IMR-90 (cell line): ENCODE measurements around the gene AFF2. TPM values are rescaled to one million over a fixed set of nuclear protein-coding genes. Genes with fewer than 3 reads are reported as not detected.

Experiments used
- ATAC-seq: fragments of 200-7000 bp; cut with Tn5 transposase; 2 replicates; pipeline ENCODE4 v1.9.1; 2020; ENCODE audit warnings: low read depth, mild to moderate bottlenecking, moderate library complexity
- BruUV-seq: library from RNA; stranded (reverse); fragments of 400-500 nt; replicated peaks from 2 replicates; lab custom pipeline; 2021; lab: Mats Ljungman, UMichigan
- CTCF ChIA-PET: fragments of 300-600 bp; formaldehyde crosslinking; extraction: SDS; loops from one replicate; lab custom pipeline; 2021; ENCODE audit warnings: antibody characterized with exemption; lab: Yijun Ruan, JAX
- POLR2A ChIA-PET: fragments of 300-600 bp; sonication (Branson Sonifier 250); formaldehyde crosslinking; loops from one replicate; lab custom pipeline; 2022; ENCODE audit warnings: antibody characterized with exemption; ENCODE audit not compliant: unreplicated experiment; lab: Charles Lee
- DNase-seq: peaks from one replicate; pipeline ENCODE4 v3.0.0; 2013
- H2AFZ ChIP-seq: replicated peaks from 2 replicates; pipeline ENCODE3; 2013; ENCODE audit warnings: low read length, mild to moderate bottlenecking; ENCODE audit not compliant: poor library complexity
- H2AK5ac ChIP-seq: 2 replicates; pipeline ENCODE4 v1.6.1; 2013; ENCODE audit warnings: low read depth, low read length, inconsistent platforms
- H2AK9ac ChIP-seq: replicated peaks from 2 replicates; pipeline ENCODE3; 2013; ENCODE audit warnings: mild to moderate bottlenecking, low read depth, low read length, moderate library complexity; ENCODE audit not compliant: poor library complexity
- H2BK120ac ChIP-seq: 2 replicates; pipeline ENCODE4 v1.6.1; 2013; ENCODE audit warnings: low read depth, low read length, inconsistent platforms
- H2BK15ac ChIP-seq: 3 replicates; pipeline ENCODE4 v1.6.1; 2013; ENCODE audit warnings: low read depth, low read length, inconsistent platforms
- H2BK20ac ChIP-seq: 2 replicates; pipeline ENCODE4 v1.6.1; 2013; ENCODE audit warnings: low read depth, mild to moderate bottlenecking, inconsistent platforms, low read length, moderate library complexity
- H2BK5ac ChIP-seq: 2 replicates; pipeline ENCODE4 v1.6.1; 2013; ENCODE audit warnings: mild to moderate bottlenecking, low read depth, low read length, inconsistent platforms; ENCODE audit not compliant: poor library complexity, severe bottlenecking
- H3K14ac ChIP-seq: replicated peaks from 2 replicates; pipeline ENCODE4 v1.6.1; 2013; ENCODE audit warnings: low read depth, low read length, inconsistent platforms
- H3K18ac ChIP-seq: 2 replicates; pipeline ENCODE4 v1.6.1; 2013; ENCODE audit warnings: low read depth, low read length, control low read depth
- H3K23ac ChIP-seq: 2 replicates; pipeline ENCODE4 v1.6.1; 2013; ENCODE audit warnings: low read depth, low read length, inconsistent platforms
- H3K27ac ChIP-seq: 2 replicates; pipeline ENCODE4 v1.5.1; 2013; ENCODE audit warnings: mild to moderate bottlenecking, control low read depth, low read length; ENCODE audit not compliant: insufficient read depth
- H3K27me3 ChIP-seq: 2 replicates; pipeline ENCODE4 v1.6.1; 2013; ENCODE audit warnings: low read length; ENCODE audit not compliant: control insufficient read depth, insufficient read depth
- H3K36me3 ChIP-seq: 2 replicates; pipeline ENCODE4 v1.6.1; 2013; ENCODE audit warnings: low read length, mixed read lengths; ENCODE audit not compliant: control insufficient read depth, insufficient read depth
- H3K4ac ChIP-seq: 2 replicates; pipeline ENCODE4 v1.6.1; 2013; ENCODE audit warnings: low read depth, low read length, inconsistent platforms
- H3K4me1 ChIP-seq: 2 replicates; pipeline ENCODE4 v1.6.1; 2013; ENCODE audit warnings: low read length, mixed read lengths; ENCODE audit not compliant: control insufficient read depth, insufficient read depth
- H3K4me2 ChIP-seq: 2 replicates; pipeline ENCODE4 v1.6.1; 2013; ENCODE audit warnings: low read depth, mild to moderate bottlenecking, control low read depth, low read length, moderate library complexity
- H3K4me3 ChIP-seq: 2 replicates; pipeline ENCODE4 v1.5.1; 2013; ENCODE audit warnings: low read depth, mild to moderate bottlenecking, control low read depth, low read length, moderate library complexity; ENCODE audit not compliant: insufficient read depth
- H3K56ac ChIP-seq: 2 replicates; pipeline ENCODE4 v1.6.1; 2013; ENCODE audit warnings: low read length, inconsistent platforms; ENCODE audit not compliant: insufficient read depth; ENCODE audit errors: extremely low read depth
- H3K79me1 ChIP-seq, 2 experiments: 2 replicates each; pipeline ENCODE4 v1.6.1; 2013; ENCODE audit warnings: low read length in 2 of 2, inconsistent platforms in 1 of 2, low read depth in 1 of 2
- H3K9ac ChIP-seq: 2 replicates; pipeline ENCODE4 v1.6.1; 2013; ENCODE audit warnings: low read depth, low read length, control low read depth
- H3K9me1 ChIP-seq: 2 replicates; pipeline ENCODE4 v1.6.1; 2013; ENCODE audit warnings: low read length, inconsistent platforms; ENCODE audit not compliant: insufficient read depth
- H3K9me3 ChIP-seq: 2 replicates; pipeline ENCODE4 v1.6.1; 2013; ENCODE audit warnings: low read length; ENCODE audit not compliant: control insufficient read depth, insufficient read depth
- H4K20me1 ChIP-seq: 2 replicates; pipeline ENCODE4 v1.6.1; 2013; ENCODE audit warnings: low read length, inconsistent platforms; ENCODE audit not compliant: insufficient read depth
- H4K5ac ChIP-seq: 2 replicates; pipeline ENCODE4 v1.6.1; 2013; ENCODE audit warnings: mild to moderate bottlenecking, low read depth, low read length, control low read depth
- H4K8ac ChIP-seq, 2 experiments: 2 replicates each; pipeline ENCODE4 v1.6.1; 2013; ENCODE audit warnings: low read depth in 2 of 2, low read length in 2 of 2, control low read depth in 1 of 2, inconsistent platforms in 1 of 2
- H4K91ac ChIP-seq: 2 replicates; pipeline ENCODE4 v1.6.1; 2013; ENCODE audit warnings: low read depth, low read length, inconsistent platforms; ENCODE audit not compliant: insufficient read depth
- BHLHE40 ChIP-seq: fragments of 150-350 bp; IDR thresholded peaks from 2 replicates; pipeline ENCODE4 v1.6.1; 2016; ENCODE audit warnings: mild to moderate bottlenecking, low read depth, low read length
- CEBPB ChIP-seq: IDR thresholded peaks from 2 replicates; pipeline ENCODE4 v1.6.1; 2012; ENCODE audit warnings: low read depth, low read length, improper control_type of control experiment
- CHD1 ChIP-seq: IDR thresholded peaks from 2 replicates; pipeline ENCODE4 v1.6.1; 2012; ENCODE audit warnings: low read depth, low read length, improper control_type of control experiment
- ELK1 ChIP-seq: fragments of 150-350 bp; IDR thresholded peaks from 2 replicates; pipeline ENCODE4 v1.6.1; 2016; ENCODE audit warnings: low read depth, mild to moderate bottlenecking, low read length, moderate library complexity, borderline replicate concordance
- FOS ChIP-seq: fragments of 150-350 bp; IDR thresholded peaks from 2 replicates; pipeline ENCODE4 v1.6.1; 2016; ENCODE audit warnings: low read depth, low read length
- MAZ ChIP-seq: IDR thresholded peaks from 2 replicates; pipeline ENCODE4 v1.6.1; 2012; ENCODE audit warnings: low read depth, mild to moderate bottlenecking, low read length, improper control_type of control experiment, moderate library complexity, borderline replicate concordance
- NFE2L2 ChIP-seq: fragments of 150-350 bp; IDR thresholded peaks from 2 replicates; pipeline ENCODE4 v1.6.1; 2016; ENCODE audit warnings: low read depth, mild to moderate bottlenecking, low read length
- POLR2A ChIP-seq: IDR thresholded peaks from 2 replicates; pipeline ENCODE4 v1.6.1; 2012; ENCODE audit warnings: mild to moderate bottlenecking, low read depth, low read length
- RAD21 ChIP-seq: IDR thresholded peaks from 2 replicates; pipeline ENCODE4 v1.6.1; 2012; ENCODE audit warnings: low read length, improper control_type of control experiment
- RFX5 ChIP-seq: IDR thresholded peaks from 2 replicates; pipeline ENCODE4 v1.8.0; 2012; ENCODE audit warnings: low read depth, mild to moderate bottlenecking, low read length, moderate library complexity
- WGBS, 2 experiments: methylation state at CpG; one replicate each; pipeline versions ENCODE4 v1.1.5 to v1.1.7; 2013; ENCODE audit warnings: missing lambda C conversion rate in 2 of 2; ENCODE audit not compliant: insufficient read length in 1 of 2; ENCODE audit errors: extremely low coverage in 2 of 2; 5-methylcytosine and 5-hydroxymethylcytosine counted together
- dilution Hi-C: fragments of 300-500 bp; cut with HindIII; formaldehyde crosslinking; loops from one replicate; pipeline ENCODE4 v1.14.3; 2018; ENCODE audit warnings: low sequenced_read_pairs; ENCODE audit not compliant: unreplicated experiment
- in situ Hi-C: fragments of 300-500 bp; cut with MboI; formaldehyde crosslinking; loops from 3 replicates; pipeline ENCODE4 v1.14.3; 2019; ENCODE audit warnings: low sequenced_read_pairs, inconsistent platforms, mixed read lengths
- intact Hi-C: fragments of 100-400 bp; cut with micrococcal nuclease; formaldehyde crosslinking; loops from 2 replicates; pipeline ENCODE4 v1.10.0; 2022
- polyA plus RNA-seq, 3 experiments: library from polyadenylated mRNA; depleted of rRNA; stranded (reverse); fragments of >200 nt; gene quantifications; 2 replicates each; pipeline ENCODE4 v1.2.3, GENCODE V29; 2012; ENCODE audit warnings: low replicate concordance in 1 of 3
- total RNA-seq: library from RNA; depleted of rRNA; stranded (reverse); fragments of >200 nt; gene quantifications from 2 replicates; pipeline ENCODE4 v1.2.3, GENCODE V29; 2012

The AFF2 gene
- total and polyA plus RNA-seq, 2 of the 4 experiments (the other 2 are of a cell fraction) = 0.15 to 0.72 TPM

GRCh38 chrX:148517176-148517575 is 16.8 kb downstream of the AFF2 start:
- no peak overlapping the region for H4K5ac ChIP-seq
- H3K27me3 ChIP-seq = no peaks in the 10 kb centered on the region
- H3K4me1 ChIP-seq = no peaks in the 10 kb centered on the region
- no peak overlapping the region for H3K23ac ChIP-seq
- no peaks in the 10 kb centered on the region for H3K9me1 ChIP-seq
- intact Hi-C loops (no loop called here), in situ Hi-C loops (no loop called here), dilution Hi-C loops (no loop called here)
- no peak overlapping the region for H3K4me2 ChIP-seq
- no peak overlapping the region for H3K18ac ChIP-seq
- H4K20me1 ChIP-seq = no peaks in the 10 kb centered on the region
- ChIA-PET CTCF (no interaction called here), POLR2A (no interaction called here)
- no peak overlapping the region for H3K27ac ChIP-seq
- H3K56ac ChIP-seq = no peak overlapping the region
- no peak overlapping the region for H2AK5ac ChIP-seq
- no peak overlapping the region for H3K14ac ChIP-seq
- no peak overlapping the region for H3K4me3 ChIP-seq
- H2AK9ac ChIP-seq = no peak overlapping the region
- no TSS peak for BruUV-seq
- no peak overlapping the region for H3K4ac ChIP-seq
- no peak overlapping the region for H2BK5ac ChIP-seq
- no peaks in the 10 kb centered on the region for H3K9me3 ChIP-seq
- no peak for DNase-seq
- no peak overlapping the region for H2BK20ac ChIP-seq
- H3K9ac ChIP-seq = no peak overlapping the region
- no CpG with 5 or more reads among the region's 2 CpGs for WGBS, 2 experiments
- H3K79me1 ChIP-seq = no peaks in the 10 kb centered on the region
- no peak for TF ChIP-seq CHD1
- no peak for TF ChIP-seq FOS
- no peak for TF ChIP-seq MAZ
- no peak for TF ChIP-seq RFX5
- TF ChIP-seq RAD21 = no peak
- TF ChIP-seq ELK1 = no peak
- no peak for TF ChIP-seq CEBPB
- no peak for TF ChIP-seq POLR2A
- no peak for TF ChIP-seq BHLHE40
- no peak for TF ChIP-seq NFE2L2
- no peak for ATAC-seq
- no peak overlapping the region for H2AFZ ChIP-seq
- H4K8ac ChIP-seq = no peak overlapping the region
- H2BK15ac ChIP-seq = no peak overlapping the region
- H2BK120ac ChIP-seq = no peak overlapping the region
- H4K91ac ChIP-seq = no peak overlapping the region
- H3K36me3 ChIP-seq = no peaks in the 10 kb centered on the region
